Mesothelial cell of epicardium (in vitro differentiated cells): ENCODE data around the gene GAL3ST1. TPM values are rescaled to one million over a fixed set of nuclear protein-coding genes. Genes with fewer than 3 reads are reported as not detected.
"Not testable (repeated sequence)": the region's sequence is repeated elsewhere in the genome, so short reads cannot be mapped to it uniquely, and the experiment has no call there.

Experiments used
- DNase-seq, 2 experiments: peaks; one replicate each; pipeline ENCODE4 v3.0.0; 2021; ENCODE audit warnings: low spot score in 2 of 2; ENCODE audit not compliant: unreplicated experiment in 2 of 2
- H3K27ac Mint-ChIP-seq: 2 replicates; pipeline ENCODE4 v1.8.0; 2021; ENCODE audit warnings: mixed read lengths
- H3K27me3 Mint-ChIP-seq: 2 replicates; pipeline ENCODE4 v1.8.0; 2021; ENCODE audit warnings: low read depth, mixed read lengths
- H3K36me3 Mint-ChIP-seq: 2 replicates; pipeline ENCODE4 v1.8.0; 2021; ENCODE audit warnings: mixed read lengths
- H3K4me1 Mint-ChIP-seq: 2 replicates; pipeline ENCODE4 v1.8.0; 2021; ENCODE audit warnings: mixed read lengths
- H3K4me3 Mint-ChIP-seq: 2 replicates; pipeline ENCODE4 v1.8.0; 2021; ENCODE audit warnings: mild to moderate bottlenecking, moderate library complexity, mixed read lengths
- H3K9me3 Mint-ChIP-seq: 2 replicates; pipeline ENCODE4 v1.8.0; 2021; ENCODE audit warnings: mixed read lengths
- total RNA-seq: library from RNA; stranded (reverse); gene quantifications from 3 replicates; pipeline ENCODE4 v1.2.1, GENCODE V29; 2021
- TF ChIP-seq, protein P1 (sequence below): fragments of 200-600 bp; sonication (generic); IDR thresholded peaks from one replicate; pipeline ENCODE4 v1.5.0; 2021; ENCODE audit warnings: antibody characterized with exemption; ENCODE audit not compliant: unreplicated experiment

Gene GAL3ST1
- total RNA-seq, 1 donor from 2014 or later, result 0.36 TPM

DNA sequence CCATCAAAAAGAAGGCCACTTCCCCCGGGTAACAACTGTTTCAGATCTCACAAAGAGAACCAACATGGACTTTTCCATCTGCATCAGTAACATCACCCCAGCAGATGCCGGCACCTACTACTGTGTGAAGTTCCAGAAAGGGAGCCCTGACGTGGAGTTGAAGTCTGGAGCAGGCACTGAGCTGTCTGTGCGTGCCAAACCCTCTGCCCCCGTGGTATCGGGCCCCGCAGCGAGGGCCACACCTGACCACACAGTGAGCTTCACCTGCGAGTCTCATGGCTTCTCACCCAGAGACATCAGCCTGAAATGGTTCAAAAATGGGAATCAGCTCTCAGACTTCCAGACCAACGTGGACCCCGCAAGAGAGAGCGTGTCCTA is 31.7 kb downstream of the GAL3ST1 start:
- no peaks in the 10 kb centered on the region for H3K9me3 Mint-ChIP-seq
- H3K36me3 Mint-ChIP-seq, result no peaks in the 10 kb centered on the region
- peaks cover 31% of the 10 kb centered on the region for H3K27me3 Mint-ChIP-seq
- DNase-seq, result no peak
- H3K4me1 Mint-ChIP-seq, result peaks cover 6% of the 10 kb centered on the region
- no peak overlapping the region for H3K27ac Mint-ChIP-seq
- peak overlapping the region; percentile 61 for H3K4me3 Mint-ChIP-seq
- TF ChIP-seq, protein P1, sequence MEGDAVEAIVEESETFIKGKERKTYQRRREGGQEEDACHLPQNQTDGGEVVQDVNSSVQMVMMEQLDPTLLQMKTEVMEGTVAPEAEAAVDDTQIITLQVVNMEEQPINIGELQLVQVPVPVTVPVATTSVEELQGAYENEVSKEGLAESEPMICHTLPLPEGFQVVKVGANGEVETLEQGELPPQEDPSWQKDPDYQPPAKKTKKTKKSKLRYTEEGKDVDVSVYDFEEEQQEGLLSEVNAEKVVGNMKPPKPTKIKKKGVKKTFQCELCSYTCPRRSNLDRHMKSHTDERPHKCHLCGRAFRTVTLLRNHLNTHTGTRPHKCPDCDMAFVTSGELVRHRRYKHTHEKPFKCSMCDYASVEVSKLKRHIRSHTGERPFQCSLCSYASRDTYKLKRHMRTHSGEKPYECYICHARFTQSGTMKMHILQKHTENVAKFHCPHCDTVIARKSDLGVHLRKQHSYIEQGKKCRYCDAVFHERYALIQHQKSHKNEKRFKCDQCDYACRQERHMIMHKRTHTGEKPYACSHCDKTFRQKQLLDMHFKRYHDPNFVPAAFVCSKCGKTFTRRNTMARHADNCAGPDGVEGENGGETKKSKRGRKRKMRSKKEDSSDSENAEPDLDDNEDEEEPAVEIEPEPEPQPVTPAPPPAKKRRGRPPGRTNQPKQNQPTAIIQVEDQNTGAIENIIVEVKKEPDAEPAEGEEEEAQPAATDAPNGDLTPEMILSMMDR, result no peak

DNA sequence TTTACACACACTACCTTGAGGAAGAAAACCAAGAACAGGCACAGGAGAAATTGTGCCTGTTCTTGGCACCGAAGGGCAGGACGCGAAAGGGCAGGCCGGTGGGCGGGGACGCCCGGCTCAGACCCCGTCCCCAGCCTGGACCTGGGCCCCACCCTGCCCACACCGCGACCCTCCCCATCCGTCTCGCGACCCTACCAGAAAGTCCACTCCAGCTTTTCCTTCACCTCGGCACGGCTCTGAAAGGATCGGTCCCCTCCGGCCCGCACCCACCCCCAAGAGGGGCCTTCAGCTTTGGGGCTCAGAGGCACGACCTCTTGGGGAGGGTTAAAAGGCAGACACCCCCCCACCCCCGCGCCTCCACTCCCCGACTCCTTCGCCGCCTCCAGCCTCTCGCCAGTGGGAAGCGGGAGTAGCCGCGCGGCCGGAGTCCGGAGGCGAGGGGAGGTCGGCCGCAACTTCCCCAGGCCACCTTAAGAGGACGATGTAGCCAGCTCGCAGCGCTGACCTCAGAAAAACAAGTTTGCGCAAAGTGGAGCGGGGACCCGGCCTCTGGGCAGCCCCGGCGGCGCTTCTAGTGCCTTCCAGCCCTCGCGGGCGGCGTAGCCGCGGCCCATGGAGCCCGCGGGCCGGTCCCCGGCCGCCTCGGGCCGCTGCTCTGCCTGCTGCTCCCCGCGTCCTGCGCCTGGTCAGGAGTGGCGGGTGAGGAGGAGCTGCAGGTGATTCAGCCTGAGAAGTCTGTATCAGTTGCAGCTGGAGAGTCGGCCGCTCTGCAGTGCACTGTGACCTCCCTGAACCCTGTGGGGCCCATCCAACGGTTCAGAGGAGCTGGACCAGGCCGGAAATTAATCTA is 32.3 kb downstream of the GAL3ST1 start:
- Mint-ChIP-seq H3K4me3 (peak overlapping the region; percentile 61), H3K9me3 (no peaks in the 10 kb centered on the region), H3K27me3 (peaks cover 31% of the 10 kb centered on the region), H3K4me1 (peaks cover 6% of the 10 kb centered on the region), H3K36me3 (no peaks in the 10 kb centered on the region), H3K27ac (no peak overlapping the region)
- peak in 1 of 2 experiments; percentile 41 for DNase-seq
- TF ChIP-seq, protein P1, result no peak

DNA sequence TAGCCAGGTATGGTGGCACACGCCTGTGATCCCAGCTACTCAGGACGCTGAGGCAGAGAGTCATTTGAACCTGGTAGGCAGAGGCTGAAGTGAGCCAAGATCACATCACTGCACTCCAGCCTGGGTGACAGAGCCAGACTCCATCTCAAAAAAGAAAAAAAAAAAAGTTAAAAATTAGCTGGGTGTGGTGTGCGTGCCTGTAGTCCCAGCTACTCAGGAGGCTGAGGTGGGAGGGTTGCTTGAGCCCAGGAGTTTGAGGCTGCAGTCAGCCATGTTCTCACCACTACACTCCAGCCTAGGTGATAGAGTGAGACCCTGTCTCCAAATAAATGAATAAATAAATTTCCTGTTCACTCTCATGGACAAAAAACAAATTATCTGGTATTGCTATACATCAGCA is 33.0 kb downstream of the GAL3ST1 start:
- not testable (repeated sequence) for DNase-seq, H3K4me1 Mint-ChIP-seq, H3K36me3 Mint-ChIP-seq, H3K27ac Mint-ChIP-seq, H3K9me3 Mint-ChIP-seq
- Mint-ChIP-seq H3K27me3 (peaks cover 31% of the 10 kb centered on the region), H3K4me3 (peak overlapping the region; percentile 61)

DNA sequence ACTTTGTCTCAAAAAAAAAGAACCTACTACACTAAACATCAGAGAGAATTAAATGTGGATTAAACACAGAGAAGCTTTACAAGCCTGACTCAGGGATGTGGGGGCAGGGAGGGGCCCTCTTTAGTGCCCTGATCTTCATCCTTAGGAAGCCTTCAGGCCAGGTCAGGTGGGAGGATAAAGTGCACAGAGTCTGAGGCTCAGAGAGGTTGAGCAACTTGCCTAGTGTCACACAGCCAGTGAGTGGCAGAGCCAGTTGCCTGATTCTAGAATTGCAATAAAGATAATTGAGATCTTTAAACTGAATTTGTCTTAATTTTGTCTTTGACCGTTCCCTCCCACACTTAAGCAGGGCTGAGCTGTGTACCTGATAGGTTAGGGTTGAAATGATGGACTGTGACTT is 35.1 kb downstream of the GAL3ST1 start:
- Mint-ChIP-seq H3K4me1 (peaks cover 6% of the 10 kb centered on the region), H3K4me3 (no peak overlapping the region), H3K27me3 (peaks cover 24% of the 10 kb centered on the region), H3K9me3 (no peaks in the 10 kb centered on the region), H3K36me3 (no peaks in the 10 kb centered on the region), H3K27ac (no peak overlapping the region)
- DNase-seq, result no peak
- TF ChIP-seq, protein P1, result no peak

DNA sequence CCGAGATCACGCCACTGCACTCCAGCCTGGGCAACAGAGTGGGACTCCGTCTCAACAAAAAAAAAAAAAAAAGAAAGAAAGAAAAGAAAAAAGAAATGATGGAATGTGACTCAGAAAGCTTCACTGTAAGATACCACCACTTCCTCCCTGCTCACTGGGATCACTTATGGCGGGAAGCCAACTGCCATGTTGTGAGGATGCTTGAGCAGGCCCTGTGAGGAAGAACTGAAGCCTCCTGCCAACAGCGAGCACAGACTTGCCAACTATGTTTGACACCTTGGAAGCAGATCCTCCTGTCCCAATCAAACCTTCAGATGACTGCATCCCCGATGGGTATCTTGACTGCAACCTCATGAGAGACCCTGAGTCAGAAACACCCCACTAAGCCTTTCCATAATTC is 36.2 kb downstream of the GAL3ST1 start:
- peaks cover 14% of the 10 kb centered on the region for H3K27me3 Mint-ChIP-seq
- H3K36me3 Mint-ChIP-seq, result no peaks in the 10 kb centered on the region
- H3K27ac Mint-ChIP-seq, result no peak overlapping the region
- no peaks in the 10 kb centered on the region for H3K9me3 Mint-ChIP-seq
- no peak overlapping the region for H3K4me3 Mint-ChIP-seq
- H3K4me1 Mint-ChIP-seq, result peaks cover 6% of the 10 kb centered on the region
- no peak for DNase-seq
- TF ChIP-seq, protein P1, result no peak

DNA sequence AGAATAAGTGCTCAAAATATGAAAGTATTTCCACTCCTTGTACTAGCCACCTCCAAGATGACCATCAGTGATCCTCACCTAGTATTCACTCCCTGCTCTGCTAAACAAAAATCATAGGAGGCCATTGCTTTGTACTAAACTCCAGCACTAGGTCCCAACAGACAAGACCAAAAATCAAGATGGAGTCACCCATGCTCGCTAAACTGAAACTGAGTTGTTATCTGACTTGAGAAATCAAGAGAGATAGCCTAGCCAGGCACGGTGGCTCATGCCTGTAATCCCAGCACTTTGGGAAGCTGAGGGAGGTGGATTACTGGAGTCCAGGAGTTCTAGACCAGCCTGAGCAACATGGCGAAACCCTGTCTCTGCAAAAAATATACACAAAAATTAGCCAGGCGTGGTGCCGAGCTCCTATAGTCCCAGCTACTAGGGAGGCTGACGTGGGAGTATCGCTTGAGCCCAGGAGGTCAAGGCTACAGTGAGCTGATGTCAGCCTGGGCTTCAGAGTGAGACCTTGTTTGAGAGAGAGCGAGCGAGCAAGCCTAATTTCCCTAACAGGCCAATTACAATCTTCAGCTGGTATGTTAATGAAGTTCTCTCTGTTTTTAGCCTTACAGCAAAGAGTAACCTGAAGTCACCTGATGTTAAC is 37.3 kb downstream of the GAL3ST1 start:
- Mint-ChIP-seq H3K4me1 (peaks cover 1% of the 10 kb centered on the region), H3K4me3 (no peak overlapping the region), H3K27me3 (peaks cover 5% of the 10 kb centered on the region), H3K9me3 (no peaks in the 10 kb centered on the region), H3K27ac (peak overlapping the region; percentile 17), H3K36me3 (no peaks in the 10 kb centered on the region)
- no peak for DNase-seq
- TF ChIP-seq, protein P1, result no peak
